ENCODE data around the gene CDK5. TPM values are rescaled to one million over a fixed set of nuclear protein-coding genes. Genes with fewer than 3 reads are reported as not detected.

Gene CDK5
- total and polyA plus RNA-seq, 2 donors (not counting 1 experiment from before 2014, with no cell fraction given), result 8.2 to 8.4 TPM

GRCh38 chr7:151082141-151083070 is 24.7 kb upstream of the CDK5 start:
- peaks cover 51 to 62% of the 10 kb centered on the region in 2 donors for H3K4me1 ChIP-seq (ENCODE audit: control insufficient read depth in 2 of 2, insufficient read depth in 2 of 2, low read length in 2 of 2)
- H3K79me2 ChIP-seq (ENCODE audit: control insufficient read depth, insufficient read depth, low read length), result peaks cover 39% of the 10 kb centered on the region
- Mint-ChIP-seq H3K4me1 (peaks cover 58% of the 10 kb centered on the region), H3K9me3 (ENCODE audit: insufficient read depth) (no peaks in the 10 kb centered on the region), H3K4me3 (peak overlapping the region; percentile 86), H3K27ac (peak overlapping the region; percentile 87), H3K27me3 (peaks cover 13% of the 10 kb centered on the region)
- ChIA-PET CTCF (interaction anchor here (1.2 to 1.6 kb wide), 2 partner anchors 54 to 64 kb away, joined by 3 read pairs; partner anchors contain the start of gene ABCB8), POLR2A (no interaction called here)
- DNase-seq, result peak; percentile 32
- ATAC-seq (ENCODE audit: low read depth), result no peak
- WGBS (ENCODE audit: insufficient coverage), result 78% methylated on average over 35 of the region's 42 CpGs
- no peak for TF ChIP-seq EZH2 (IDR thresholded peaks at IDR 0.05; ENCODE audit: borderline replicate concordance, insufficient read depth, low read depth, low read length, poor library complexity, severe bottlenecking)
- TF ChIP-seq, protein P1, sequence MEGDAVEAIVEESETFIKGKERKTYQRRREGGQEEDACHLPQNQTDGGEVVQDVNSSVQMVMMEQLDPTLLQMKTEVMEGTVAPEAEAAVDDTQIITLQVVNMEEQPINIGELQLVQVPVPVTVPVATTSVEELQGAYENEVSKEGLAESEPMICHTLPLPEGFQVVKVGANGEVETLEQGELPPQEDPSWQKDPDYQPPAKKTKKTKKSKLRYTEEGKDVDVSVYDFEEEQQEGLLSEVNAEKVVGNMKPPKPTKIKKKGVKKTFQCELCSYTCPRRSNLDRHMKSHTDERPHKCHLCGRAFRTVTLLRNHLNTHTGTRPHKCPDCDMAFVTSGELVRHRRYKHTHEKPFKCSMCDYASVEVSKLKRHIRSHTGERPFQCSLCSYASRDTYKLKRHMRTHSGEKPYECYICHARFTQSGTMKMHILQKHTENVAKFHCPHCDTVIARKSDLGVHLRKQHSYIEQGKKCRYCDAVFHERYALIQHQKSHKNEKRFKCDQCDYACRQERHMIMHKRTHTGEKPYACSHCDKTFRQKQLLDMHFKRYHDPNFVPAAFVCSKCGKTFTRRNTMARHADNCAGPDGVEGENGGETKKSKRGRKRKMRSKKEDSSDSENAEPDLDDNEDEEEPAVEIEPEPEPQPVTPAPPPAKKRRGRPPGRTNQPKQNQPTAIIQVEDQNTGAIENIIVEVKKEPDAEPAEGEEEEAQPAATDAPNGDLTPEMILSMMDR (IDR thresholded peaks at IDR 0.05), result no peak
- H3K4me2 ChIP-seq (replicated peaks; ENCODE audit: low read depth, low read length, poor library complexity, severe bottlenecking), result peak overlapping the region; percentile 95
- H3K36me3 ChIP-seq (replicated peaks in 1 of 2; ENCODE audit: control extremely low read depth in 1 of 2, control insufficient read depth in 1 of 2, extremely low read depth in 1 of 2, insufficient read depth in 2 of 2, low read length in 1 of 2), result no peaks in the 10 kb centered on the region
- peak overlapping the region; percentile 74 for H2AFZ ChIP-seq (ENCODE audit: insufficient read depth, low read depth, low read length, poor library complexity, severe bottlenecking)
- peaks cover 0 to 30% (median 10%) of the 10 kb centered on the region in 4 experiments for H3K27me3 ChIP-seq (replicated peaks in 1 of 4; ENCODE audit: control extremely low read depth in 1 of 4, control insufficient read depth in 3 of 4, insufficient read depth in 4 of 4, low read length in 3 of 4)
- H3K27ac ChIP-seq (ENCODE audit: low read length in 2 of 2), result peak overlapping the region; percentile 76 to 92
- H3K9me3 ChIP-seq (ENCODE audit: control extremely low read depth in 1 of 3, control insufficient read depth in 2 of 3, insufficient read depth in 1 of 3, low read length in 2 of 3), result no peaks in the 10 kb centered on the region
- peak overlapping the region; percentile 1 to 83 (median 77) for H3K4me3 ChIP-seq (ENCODE audit: control extremely low read depth in 1 of 5, extremely low read depth in 1 of 5, insufficient read depth in 1 of 5, low read depth in 2 of 5, low read length in 4 of 5)
- intact Hi-C loops (cut with micrococcal nuclease), result loop anchor here (1.0 to 10.0 kb wide), 8 partner anchors 54 to 1310 kb away; partner anchors contain the start of genes ABCB8, ABCF2, KCNH2 and NUB1
- H4K20me1 ChIP-seq (ENCODE audit: control insufficient read depth, insufficient read depth, low read length, poor library complexity, severe bottlenecking), result peaks cover 26% of the 10 kb centered on the region
- peak overlapping the region; percentile 85 for H3K9ac ChIP-seq (ENCODE audit: low read length)
